ENCODE results near the gene MCL1. TPM values are rescaled to one million over a fixed set of nuclear protein-coding genes. Genes with fewer than 3 reads are reported as not detected.

Gene MCL1
- total RNA-seq, result 214 and 219 TPM in 2 replicates
- total RNA-seq (2013), result 391 TPM
- 163 and 266 TPM in 2 replicates for polyA plus RNA-seq
- 286 and 435 TPM in 2 replicates for polyA minus RNA-seq

DNA sequence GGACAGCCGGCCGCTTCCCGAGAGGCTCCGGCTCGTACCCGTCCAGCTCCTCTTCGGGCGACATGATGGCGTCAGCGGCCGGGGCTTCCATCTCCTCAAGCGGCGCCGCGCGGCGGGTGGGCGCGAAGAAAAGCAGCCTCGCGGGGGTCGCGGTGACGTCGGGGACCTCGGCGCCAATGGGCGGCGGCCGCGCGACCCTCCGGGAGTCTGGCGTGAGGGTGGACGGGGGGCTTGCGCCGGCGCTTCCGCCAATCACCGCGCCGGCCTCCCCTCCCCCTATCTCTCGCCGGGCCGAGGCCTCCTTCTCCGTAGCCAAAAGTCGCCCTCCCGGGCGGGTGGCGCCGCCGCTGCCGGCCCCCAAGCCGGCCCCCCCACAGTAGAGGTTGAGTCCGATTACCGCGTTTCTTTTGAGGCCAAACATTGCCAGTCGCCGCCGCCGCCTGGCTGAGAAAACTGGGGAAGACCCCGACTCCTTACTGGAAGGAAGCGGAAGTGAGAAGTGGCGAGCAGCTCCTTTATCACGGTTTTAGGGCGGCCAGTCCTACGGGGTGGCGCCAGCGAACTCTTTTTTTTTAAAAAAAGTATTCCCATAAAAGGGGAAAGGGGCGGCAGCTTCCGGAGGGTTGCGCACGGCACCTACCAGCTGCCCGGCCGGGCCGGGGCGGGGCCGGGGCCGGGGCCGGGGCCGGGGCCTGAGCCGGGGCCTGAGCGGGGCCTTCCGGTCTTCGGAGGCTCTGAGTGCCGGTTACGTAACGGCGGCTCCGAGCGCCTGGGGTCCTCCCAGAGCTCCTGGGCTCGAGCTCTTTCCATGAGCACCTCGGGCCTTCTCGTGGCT lies at the start of gene MCL1:
Gene MCL1, minus strand, starts transcription at position 501 of the 835 bp plus-strand sequence. Its CDS starts 80 bp downstream, at position 421.
- TF ChIP-seq, protein P1, sequence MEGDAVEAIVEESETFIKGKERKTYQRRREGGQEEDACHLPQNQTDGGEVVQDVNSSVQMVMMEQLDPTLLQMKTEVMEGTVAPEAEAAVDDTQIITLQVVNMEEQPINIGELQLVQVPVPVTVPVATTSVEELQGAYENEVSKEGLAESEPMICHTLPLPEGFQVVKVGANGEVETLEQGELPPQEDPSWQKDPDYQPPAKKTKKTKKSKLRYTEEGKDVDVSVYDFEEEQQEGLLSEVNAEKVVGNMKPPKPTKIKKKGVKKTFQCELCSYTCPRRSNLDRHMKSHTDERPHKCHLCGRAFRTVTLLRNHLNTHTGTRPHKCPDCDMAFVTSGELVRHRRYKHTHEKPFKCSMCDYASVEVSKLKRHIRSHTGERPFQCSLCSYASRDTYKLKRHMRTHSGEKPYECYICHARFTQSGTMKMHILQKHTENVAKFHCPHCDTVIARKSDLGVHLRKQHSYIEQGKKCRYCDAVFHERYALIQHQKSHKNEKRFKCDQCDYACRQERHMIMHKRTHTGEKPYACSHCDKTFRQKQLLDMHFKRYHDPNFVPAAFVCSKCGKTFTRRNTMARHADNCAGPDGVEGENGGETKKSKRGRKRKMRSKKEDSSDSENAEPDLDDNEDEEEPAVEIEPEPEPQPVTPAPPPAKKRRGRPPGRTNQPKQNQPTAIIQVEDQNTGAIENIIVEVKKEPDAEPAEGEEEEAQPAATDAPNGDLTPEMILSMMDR (IDR thresholded peaks at IDR 0.05), result no peak
- no peak for TF ChIP-seq EZH2 (IDR thresholded peaks at IDR 0.05; ENCODE audit: borderline replicate concordance, insufficient read depth, low read depth, low read length, poor library complexity, severe bottlenecking)
- Mint-ChIP-seq H3K27ac (peak within 1 kb of the TSS; percentile 97), H3K4me1 (peaks cover 50% of the 10 kb centered on the region), H3K27me3 (no peaks in the 10 kb centered on the region), H3K9me3 (ENCODE audit: insufficient read depth) (no peaks in the 10 kb centered on the region), H3K4me3 (peak within 1 kb of the TSS; percentile 99)
- Histone ChIP-seq H4K20me1 (ENCODE audit: control insufficient read depth, insufficient read depth, low read length, poor library complexity, severe bottlenecking) (peaks cover 50% of the 10 kb centered on the region), H3K27ac (ENCODE audit: low read length in 2 of 2) (peak within 1 kb of the TSS; percentile 86 to 97), H3K9ac (ENCODE audit: low read length) (peak within 1 kb of the TSS; percentile 94), H3K9me3 (ENCODE audit: control extremely low read depth in 1 of 3, control insufficient read depth in 2 of 3, insufficient read depth in 1 of 3, low read length in 2 of 3) (no peaks in the 10 kb centered on the region), H3K27me3 (replicated peaks in 1 of 4; ENCODE audit: control extremely low read depth in 1 of 4, control insufficient read depth in 3 of 4, insufficient read depth in 4 of 4, low read length in 3 of 4) (no peaks in the 10 kb centered on the region), H3K4me2 (replicated peaks; ENCODE audit: low read depth, low read length, poor library complexity, severe bottlenecking) (peak within 1 kb of the TSS; percentile 86), H3K4me3 (ENCODE audit: control extremely low read depth in 1 of 5, extremely low read depth in 1 of 5, insufficient read depth in 1 of 5, low read depth in 2 of 5, low read length in 4 of 5) (peak within 1 kb of the TSS; percentile 76 to 100 (median 98)), H3K4me1 (ENCODE audit: control insufficient read depth in 2 of 2, insufficient read depth in 2 of 2, low read length in 2 of 2) (peaks cover 27 to 37% of the 10 kb centered on the region in 2 donors), H2AFZ (ENCODE audit: insufficient read depth, low read depth, low read length, poor library complexity, severe bottlenecking) (peak within 1 kb of the TSS; percentile 74), H3K79me2 (ENCODE audit: control insufficient read depth, insufficient read depth, low read length) (peaks cover 67% of the 10 kb centered on the region), H3K36me3 (replicated peaks in 1 of 2; ENCODE audit: control extremely low read depth in 1 of 2, control insufficient read depth in 1 of 2, extremely low read depth in 1 of 2, insufficient read depth in 2 of 2, low read length in 1 of 2) (peaks cover 0 to 47% of the 10 kb centered on the region in 2 experiments)
- peak; percentile 80 for ATAC-seq (ENCODE audit: low read depth)
- DNase-seq, result peak; percentile 94
- POLR2A ChIA-PET, result interaction anchor here (0.9 to 11.2 kb wide), 12 partner anchors 9 to 692 kb away, joined by 3 to 371 read pairs (median 4); partner anchors contain the start of genes ADAMTSL4, ENSA, GOLPH3L and RPRD2
- intact Hi-C loops (cut with micrococcal nuclease), result loop anchor here (1.0 kb wide), 4 partner anchors 17 to 50 kb away; partner anchors contain the start of gene ENSA
- WGBS (ENCODE audit: insufficient coverage), result under 1% methylated on average over 92 of the region's 94 CpGs
- CTCF ChIA-PET, result interaction anchor here (0.6 to 19.2 kb wide), 11 partner anchors 8 to 118 kb away, joined by 3 to 497 read pairs (median 6); partner anchors contain the start of gene ENSA
